DMS114 treated with DMSO at 0.1 percent for 48 hours (cell line): ENCODE data around the gene IQUB.
A peak's percentile ranks its signal among the peaks of the same experiment; 100 is the strongest.
"Not testable (repeated sequence)": the region's sequence is repeated elsewhere in the genome, so short reads cannot be mapped to it uniquely, and the experiment has no call there.

ENCODE experiments used
- DNase-seq: peaks from one replicate; lab custom pipeline; 2025; ENCODE audit not compliant: unreplicated experiment; lab: John Stamatoyannopoulos, UW

IQUB gene

DNA sequence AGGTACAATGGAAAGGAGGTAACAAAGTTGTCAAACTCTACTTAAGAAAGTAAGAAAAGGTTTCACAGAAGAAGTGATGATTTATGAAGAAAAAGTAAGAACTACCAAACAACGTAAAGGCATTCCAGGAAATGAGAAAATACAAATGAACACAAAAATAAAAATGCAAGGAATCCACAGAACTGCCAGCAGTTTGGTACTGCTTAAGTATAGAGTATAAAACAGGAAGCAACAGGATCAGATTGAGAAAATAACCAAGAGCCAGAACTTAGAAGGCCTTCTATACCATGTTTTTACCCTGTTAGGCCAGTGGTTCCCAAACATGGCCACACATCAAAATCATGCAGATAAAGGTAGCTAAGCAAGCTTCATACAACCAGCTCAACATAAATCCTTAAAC lies 14.0 kb upstream of the IQUB start:
- no peak for DNase-seq

DNA sequence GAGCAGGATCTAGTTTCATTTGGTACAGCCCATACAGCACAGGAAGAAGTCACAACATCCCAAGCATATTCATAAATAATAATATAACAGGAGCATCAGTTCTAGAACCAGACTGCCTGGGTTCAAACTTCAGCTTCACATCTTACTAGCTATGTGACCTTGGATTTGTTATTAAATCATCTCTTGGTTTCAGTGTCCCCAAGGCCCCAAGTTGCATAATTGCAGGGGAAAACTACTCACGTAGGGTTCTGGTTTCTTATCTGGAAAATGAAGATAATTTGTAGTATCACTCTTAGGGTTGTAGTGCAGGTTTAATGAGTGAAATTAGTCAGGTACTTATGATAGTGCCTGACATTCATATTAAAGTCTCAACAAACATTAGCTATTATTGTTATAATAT lies 5.5 kb upstream of the IQUB start:
- no peak for DNase-seq

- DNase-seq = no peak
Observed at GRCh38 chr7:123538897-123539296, 4.5 kb upstream of the IQUB start.

DNA sequence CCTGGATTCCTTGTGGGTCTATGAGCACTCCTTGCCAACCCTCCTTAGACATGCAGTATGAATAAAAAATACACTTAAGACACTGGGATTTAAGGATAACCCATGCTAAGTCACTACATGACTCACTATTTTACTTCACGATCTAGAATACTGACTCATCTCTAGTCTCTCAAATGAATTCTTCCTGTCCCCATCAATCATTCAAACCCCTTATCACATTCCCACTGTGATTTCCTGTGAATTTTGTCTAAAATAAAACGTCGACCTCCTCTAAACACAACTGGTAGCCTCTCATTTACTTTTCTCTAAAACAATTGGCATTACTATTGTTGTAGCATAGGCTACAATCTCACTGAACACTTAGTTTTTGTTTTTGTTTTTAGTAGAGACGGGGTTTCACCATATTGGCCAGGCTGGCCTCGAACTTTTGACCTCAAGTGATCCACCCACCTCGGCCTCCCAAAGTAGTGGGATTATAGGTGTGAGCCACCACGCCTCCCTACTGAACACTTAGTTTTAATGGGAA lies 3.9 kb upstream of the IQUB start:
- DNase-seq = no peak

- DNase-seq = peak; percentile 8
Observed at GRCh38 chr7:123537026-123537642, 2.7 kb upstream of the IQUB start.

- DNase-seq = no peak
Observed at GRCh38 chr7:123535517-123535916, 1.1 kb upstream of the IQUB start.

GRCh38 chr7:123533929-123534382 lies 439 bp downstream of the IQUB start:
- no peak for DNase-seq

- DNase-seq = no peak
Observed at GRCh38 chr7:123533553-123533917, 860 bp downstream of the IQUB start.

DNA sequence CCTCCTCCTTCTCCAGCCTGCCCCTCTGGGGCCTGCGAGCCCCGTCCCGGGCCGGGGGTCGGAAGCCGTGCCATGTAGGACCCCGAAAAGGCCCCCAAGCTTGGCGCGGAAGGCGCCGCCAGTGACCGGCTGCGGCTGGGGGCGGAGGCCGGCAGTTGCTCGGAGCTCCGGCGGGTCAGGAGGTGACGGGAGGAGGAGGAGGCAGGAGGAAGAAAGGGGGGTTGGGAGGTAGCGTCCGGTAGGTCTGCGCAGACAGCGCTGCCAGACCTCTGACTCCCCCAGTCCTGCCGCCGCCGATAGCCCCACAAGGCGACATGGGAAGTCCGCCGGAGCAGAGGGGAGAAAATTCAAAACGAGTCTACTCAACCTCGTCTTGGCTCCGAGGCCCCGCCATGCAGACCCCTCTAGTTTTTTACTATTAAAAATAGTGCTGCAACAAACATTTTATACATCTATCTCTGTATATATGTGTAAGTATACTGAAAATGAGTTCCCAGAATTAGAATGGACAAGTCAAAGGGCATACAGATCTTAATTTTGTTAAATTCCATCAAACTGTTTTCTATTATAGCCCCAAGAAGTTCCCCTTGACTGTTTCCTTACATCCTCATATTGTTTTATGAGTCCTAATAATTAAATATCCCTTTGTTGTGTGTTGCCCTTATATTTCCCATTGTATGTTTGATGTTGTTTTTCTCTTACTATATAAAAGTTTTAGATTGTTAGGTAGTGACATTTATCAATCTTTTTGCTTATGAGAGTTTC lies 1.4 kb downstream of the IQUB start:
- peak; percentile 51 for DNase-seq

DNA sequence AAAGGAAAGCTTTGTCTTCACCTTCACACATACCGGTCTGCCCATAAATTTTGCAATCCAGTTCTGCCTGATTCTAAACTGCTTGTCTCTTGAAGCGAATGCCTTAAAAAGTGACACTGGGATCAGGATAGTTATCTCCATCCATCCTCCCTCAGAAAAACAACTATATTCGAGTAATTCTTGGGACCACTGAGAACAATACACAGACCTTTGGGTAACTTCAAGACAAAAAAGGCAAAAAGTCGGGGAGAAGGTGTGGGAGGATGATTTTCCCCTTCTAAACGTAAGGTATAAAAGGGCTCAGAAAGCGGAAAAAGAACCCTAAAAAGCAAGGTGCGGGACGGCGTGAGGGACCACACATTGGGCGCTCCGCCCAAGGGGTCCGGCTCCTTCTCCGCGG lies 2.1 kb downstream of the IQUB start:
- DNase-seq = not testable (repeated sequence)

DNA sequence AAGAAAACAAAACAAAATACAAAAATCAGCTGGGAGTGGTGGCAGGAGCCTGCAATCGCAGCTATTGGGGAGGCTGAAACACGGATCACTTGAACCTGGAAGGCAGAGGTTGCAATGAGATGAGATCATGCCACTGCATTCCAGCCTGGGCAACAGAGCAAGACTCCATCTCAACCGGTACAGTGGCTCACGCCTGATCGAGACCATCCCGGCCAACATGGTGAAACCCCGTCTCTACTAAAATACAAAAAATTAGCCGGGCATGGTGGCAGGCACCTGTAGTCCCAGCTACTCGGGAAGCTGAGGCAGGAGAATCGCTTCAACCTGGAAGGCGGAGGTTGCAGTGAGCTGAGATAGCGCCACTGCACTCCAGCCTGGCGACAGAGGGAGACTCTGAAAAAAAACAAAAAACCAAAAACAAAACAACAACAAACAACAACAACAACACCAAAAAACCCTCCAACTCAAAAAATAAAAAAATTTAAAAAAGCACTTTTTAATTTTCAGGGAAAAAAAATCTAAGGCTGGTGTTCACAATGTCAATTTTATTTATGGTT lies 4.3 kb downstream of the IQUB start:
- DNase-seq = not testable (repeated sequence)

GRCh38 chr7:123528265-123528664 lies 6.1 kb downstream of the IQUB start:
- no peak for DNase-seq

GRCh38 chr7:123527712-123528225 lies 6.6 kb downstream of the IQUB start:
- not testable (repeated sequence) for DNase-seq

GRCh38 chr7:123526533-123526932 lies 7.9 kb downstream of the IQUB start:
- DNase-seq = not testable (repeated sequence)

DNA sequence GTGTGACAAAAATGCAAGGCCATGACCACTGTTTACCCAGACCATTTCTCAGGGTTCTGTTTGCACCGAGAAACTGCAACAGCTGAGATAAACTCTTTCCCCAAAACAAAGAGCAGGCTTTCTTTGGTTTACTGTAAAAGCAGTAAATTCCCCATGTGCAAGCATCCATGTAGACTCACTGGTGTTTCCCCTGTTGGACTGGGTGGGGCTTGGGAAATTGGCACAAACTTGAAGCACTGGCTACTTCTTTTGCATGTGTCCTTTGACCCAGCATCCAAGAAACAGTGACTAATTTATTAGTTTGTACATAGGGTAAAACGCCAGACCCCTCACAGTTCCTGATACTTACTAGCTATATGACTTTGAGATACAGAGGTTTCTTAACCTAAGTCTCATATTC lies 12.3 kb downstream of the IQUB start:
- DNase-seq = no peak

DNA sequence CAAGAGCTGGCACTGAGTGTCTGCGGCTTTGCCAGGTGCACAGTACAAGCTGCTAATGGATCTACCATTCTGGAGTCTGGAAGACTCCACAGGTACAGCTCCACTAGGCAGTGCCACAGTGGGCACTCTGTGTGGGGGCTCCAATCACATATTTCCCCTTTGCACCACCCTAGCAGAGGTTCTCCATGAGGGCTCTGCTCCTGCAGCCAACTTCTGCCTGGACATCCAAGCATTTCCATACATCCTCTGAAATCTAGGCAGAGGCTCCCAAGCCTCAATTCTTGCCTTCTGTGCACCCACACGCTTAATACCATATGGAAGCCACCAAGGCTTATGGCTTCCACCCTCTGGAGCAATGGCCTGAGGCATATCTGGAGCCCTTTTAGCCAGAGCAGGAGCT lies 29.2 kb downstream of the IQUB start:
- DNase-seq = no peak

DNA sequence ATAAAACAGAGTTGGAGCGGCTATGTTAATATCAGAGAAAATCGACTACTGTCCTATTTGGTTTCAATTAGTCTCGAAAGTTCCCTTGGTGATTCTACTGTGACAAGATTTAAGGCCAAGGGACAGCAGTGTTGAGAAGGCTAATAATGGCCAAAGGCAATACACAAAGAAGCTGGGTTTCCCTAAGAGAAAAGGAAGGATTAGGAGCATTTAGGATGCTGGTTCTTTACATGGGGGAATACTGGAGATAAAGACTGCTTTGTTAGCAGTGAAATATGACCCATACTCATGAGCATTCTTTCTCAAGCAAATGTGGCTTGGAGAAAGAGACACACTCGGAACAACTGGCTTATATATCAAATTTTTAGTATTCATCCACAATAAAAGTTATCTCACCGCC lies 32.2 kb downstream of the IQUB start:
- DNase-seq = no peak

DNA sequence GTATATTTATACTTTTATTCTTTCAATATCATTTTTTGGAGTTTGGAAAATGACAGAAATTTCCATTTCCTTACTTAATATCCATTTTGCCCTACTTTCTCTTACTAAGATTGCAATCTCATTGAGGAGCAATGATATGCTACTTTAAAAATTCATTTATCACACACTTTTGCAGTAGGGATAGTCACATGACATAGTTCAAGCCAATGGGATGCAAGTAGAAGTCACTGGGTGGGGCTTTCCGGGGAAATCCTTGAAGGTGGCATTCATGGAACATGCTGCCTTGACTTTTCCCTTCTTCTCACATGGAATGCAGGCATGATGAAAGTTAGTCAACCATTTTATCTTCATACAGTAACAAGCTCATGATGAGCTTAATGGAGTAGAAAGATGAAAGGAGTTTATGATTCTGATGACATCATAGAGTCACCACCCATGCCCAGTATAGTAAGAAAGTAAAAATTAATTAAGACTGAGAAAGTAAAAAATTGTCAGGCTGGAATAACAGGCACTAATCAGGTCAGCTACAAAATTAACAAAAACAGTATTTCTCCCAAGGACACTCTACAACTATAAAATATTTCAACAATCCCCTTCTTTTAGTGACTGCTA lies 33.4 kb downstream of the IQUB start:
- no peak for DNase-seq

DNA sequence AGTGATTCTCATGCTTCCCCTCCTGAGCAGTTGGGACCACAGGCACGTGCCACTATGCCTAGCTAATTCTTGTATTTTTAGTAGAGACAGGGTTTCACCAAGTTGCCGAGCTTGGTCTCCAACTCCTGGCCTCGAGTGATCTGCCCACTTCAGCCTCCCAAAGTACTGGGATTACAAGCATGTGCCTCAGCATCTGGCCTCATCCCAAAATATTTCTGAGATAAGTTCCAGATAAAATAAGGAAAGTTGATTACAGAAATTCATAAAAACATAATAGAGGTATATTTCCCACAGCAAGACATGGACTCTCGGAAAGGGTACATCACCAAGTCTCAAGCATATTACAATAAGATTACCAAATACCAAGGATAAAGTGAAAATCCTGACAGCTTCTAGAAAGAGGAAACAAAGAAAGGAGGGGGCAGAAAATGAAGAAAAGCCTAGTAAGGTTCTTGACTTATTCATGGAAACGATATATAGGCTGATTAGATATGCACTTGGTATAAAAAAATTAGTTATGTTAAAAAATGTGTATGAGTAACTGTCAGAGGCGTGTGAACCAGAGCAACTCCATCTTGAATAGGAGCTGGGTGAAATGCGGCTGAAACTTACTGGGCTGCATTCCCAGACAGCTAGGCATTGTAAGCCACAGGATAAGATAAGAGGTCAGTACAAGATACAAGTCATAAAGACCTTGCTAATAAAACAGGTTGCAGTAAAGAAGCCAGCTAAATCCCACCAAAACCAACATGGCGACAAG lies 35.0 kb downstream of the IQUB start:
- no peak for DNase-seq

- no peak for DNase-seq
Observed at GRCh38 chr7:123498601-123499000, 35.8 kb downstream of the IQUB start.

DNA sequence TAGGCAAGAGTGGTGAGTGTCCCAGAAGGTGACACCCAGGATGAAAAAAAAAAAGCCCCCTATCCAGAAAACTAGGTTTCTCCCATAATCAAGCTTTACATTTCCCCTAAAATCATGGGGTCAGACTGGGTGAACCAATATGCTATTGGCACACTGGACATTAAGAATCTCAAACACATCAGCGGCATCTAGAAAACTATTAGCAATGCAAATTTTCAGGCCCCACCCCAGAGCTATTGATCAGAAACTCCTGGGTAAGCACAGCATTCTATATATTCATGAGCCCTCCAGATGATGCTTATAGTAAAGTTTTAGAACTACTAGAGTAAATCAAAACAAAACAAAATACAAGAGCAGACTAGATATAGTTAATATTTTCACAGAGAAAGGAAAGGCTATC lies 36.4 kb downstream of the IQUB start:
- DNase-seq = no peak
